ENCODE data around the gene PLEKHJ1.
A peak's percentile ranks its signal among the peaks of the same experiment; 100 is the strongest.
"Not testable (repeated sequence)": the region's sequence is repeated elsewhere in the genome, so short reads cannot be mapped to it uniquely, and the experiment has no call there.

The PLEKHJ1 gene

DNA sequence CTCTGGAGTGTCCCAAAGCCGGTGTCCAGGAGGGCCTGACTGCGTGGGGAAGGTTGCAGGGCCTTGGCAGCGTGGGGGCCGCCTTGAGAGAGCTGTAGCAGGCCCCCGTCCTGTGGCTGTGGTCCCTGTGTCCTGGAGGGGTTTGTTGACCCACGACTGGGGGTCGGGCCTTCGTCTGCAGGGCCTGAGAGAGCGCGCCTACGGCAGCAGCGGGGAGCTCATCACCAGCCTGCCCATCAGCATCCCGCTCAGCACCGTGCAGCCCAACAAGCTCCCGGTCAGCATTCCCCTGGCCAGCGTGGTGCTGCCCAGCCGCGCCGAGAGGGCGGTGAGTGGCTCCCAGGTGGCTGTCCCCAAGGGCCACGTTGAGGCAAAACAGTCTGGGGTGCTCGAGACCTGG is 18.5 kb downstream of the PLEKHJ1 start:
- no peak for DNase-seq

DNA sequence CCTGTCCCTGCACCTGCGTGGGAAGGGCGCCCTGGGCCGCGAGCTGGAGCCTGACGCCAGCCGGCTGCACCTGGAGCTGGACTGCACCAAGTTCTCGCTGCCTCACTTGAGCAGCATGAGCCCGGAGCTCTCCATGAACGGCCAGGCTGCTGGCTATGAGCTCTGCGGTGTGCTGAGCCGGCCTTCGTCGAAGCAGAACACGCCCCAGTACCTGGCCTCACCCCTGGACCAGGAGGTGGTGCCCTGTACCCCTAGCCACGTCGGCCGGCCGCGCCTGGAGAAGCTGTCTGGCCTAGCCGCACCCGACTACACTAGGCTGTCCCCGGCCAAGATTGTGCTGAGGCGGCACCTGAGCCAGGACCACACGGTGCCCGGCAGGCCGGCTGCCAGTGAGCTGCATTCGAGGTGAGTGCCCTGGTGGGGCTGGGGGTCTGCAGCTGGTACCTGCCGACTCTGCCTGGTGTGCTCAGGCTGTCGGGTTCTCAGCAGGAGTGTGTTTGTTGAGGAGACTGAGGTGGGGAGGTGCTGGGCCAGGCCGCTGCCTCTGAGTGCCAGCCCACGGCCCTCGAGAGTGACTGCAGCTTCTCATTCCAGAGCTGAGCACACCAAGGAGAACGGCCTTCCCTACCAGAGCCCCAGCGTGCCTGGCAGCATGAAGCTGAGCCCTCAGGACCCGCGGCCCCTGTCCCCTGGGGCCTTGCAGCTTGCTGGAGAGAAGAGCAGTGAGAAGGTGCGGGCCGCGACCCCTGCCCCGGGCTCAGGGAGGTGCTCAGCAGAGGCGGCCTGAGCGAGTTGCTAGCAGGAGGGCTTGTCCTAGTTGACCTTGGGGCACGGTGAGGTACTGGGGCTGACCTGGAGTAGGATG is 19.5 kb downstream of the PLEKHJ1 start:
- no peak for DNase-seq

DNA sequence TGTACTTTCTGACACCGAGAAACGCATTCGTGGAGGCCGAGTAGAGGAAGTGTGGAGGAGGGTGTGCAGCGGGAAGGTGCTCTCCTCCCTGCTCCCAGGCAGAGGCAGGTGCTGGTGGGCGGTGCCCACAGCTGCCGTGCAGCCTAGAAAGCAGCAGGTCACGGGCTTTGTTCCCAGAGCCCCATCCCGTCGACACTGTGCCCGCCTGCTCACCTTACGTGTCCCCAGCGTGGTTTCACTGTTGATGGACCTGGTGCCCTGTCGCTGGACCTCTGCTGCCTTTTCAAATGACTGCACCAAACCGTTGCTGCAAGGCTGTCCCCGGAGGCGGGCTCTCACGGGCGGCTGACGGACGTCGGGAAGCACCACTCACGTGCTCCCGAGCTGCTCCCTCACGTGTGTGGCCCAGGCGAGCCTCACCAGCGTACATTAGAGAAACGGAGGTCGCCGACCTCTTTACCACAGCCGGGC is 20.8 kb downstream of the PLEKHJ1 start:
- no peak for DNase-seq

DNA sequence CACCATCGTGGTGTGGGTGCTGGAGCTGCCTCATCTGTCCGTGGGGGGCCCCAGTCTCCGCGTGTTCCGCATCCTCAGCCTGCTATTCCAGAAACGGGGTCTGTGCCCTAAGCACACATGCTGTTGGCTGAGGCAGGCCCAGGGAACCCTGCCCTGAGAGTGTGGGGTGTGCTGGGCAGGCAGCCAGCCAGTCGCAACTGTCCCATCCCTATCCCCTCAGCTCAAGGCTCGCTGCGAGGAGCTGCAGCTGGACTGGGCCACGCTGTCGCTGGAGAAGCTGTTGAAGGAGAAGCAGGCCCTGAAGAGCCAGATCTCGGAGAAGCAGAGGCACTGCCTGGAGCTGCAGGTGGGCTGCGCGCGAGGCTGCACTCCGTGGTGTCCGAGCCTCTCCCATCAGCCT is 21.9 kb downstream of the PLEKHJ1 start:
- DNase-seq: peak in 1 of 2 donors; percentile 9

DNA sequence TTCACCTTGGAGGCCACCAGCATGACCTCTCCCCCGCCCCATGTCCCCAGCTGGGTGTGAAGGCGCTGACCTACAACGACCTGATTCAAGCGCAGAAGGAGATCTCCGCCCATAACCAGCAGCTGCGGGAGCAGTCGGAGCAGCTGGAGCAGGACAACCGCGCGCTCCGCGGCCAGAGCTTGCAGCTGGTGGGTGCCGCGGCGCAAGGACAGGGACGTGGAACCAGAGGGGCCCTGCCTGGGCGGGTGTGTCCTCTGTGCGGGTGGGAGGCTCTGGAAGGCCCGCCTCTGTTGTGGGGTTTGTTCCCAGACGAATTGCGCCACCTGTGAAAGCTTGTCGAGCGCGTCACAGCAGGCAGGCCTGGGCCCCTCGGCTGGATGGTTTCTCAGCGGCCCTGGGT is 22.3 kb downstream of the PLEKHJ1 start:
- DNase-seq: no peak

DNA sequence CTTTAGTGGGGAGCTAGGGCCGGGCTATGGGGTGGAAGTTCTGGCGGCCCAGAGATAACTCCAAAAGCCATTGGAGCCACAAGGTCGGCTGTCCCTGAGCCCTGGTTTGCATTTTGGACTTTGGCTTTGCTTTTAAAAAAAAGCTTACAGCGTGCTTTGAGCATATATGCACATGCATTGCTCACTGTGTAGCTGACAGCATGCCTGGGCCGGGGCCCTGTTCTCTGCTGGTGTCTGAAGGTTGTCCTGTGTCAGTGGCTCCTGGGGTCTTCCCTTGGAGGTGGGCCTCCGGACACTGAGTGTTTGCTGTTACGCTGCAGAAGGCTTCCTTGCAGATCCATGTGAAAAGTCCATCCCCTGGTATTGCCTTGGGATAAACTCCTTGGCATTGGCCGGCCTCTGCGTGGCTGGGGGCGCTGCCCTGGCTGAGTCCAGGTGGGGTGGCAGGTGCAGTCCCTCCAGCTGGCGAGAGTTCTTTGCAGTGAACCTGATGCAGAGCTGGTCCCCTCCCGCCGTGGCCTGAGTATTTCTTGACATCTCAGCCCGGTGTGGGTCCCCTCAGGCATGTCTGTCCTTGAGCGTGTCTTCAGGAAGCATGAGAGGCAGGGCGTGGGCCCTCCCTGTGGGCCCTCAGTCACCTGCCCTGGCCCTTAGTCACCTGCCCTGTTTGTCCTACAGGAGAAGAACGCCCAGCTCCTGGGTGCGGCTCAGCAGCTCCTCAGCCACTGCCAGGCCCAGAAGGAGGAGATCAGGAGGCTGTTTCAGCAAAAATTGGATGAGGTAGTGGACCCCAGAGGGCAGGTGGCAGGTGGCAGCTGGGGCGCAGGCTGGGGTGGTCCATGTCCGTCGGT is 23.0 kb downstream of the PLEKHJ1 start:
- DNase-seq: no peak

DNA sequence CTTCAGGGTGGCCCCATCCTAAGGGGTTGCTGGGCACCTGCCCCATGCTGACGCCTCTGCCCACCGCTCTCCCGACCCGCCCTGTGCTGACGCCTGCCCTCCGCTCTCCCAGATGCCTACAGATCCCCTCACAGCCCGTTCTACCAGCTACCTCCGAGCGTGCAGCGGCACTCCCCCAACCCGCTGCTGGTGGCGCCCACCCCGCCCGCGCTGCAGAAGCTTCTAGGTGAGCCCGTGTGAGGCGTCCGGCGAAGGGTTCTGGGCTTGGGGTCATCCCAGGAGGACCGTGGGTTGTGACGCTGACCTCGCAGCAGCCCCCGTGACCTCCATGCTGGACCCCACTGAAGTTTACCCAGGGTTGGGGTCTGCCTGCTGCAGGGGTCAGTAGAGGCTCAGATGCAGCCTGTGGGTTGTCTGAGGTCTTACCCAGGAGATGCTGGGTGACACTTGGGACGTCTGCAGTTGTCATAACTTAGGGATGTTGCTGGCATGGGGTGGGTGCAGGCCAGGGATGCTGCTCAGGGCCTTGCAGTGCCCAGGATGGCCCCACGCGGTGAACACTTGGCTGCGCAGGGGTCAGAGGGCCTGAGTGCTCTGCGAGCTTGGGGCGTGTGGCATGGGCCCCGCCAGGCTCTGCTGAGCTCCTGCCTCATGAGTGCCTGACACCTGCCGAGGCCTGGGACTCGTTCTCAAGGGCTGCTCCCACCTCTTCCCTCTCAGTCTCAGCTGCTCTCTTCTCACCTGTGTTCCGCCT is 25.0 kb downstream of the PLEKHJ1 start:
- no peak for DNase-seq

DNA sequence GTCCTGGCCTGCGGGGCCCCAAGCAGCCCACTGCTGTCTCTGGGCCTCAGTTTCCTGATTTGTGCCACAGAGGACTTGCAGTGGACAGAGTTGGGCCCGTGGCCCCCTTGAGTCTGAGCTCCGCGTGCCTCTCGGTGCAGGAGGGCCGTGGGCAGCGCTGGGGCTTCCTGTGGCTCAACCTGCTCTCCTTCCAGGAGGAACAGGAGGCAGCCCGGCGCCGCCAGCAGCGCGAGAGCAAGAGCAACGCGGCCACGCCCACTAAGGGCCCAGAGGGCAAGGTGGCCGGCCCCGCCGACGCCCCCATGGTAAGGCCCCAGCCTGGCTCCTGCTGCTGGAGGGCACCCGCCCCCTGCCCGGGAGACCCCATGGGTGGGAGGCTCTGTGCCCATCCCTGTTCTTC is 25.9 kb downstream of the PLEKHJ1 start:
- no peak for DNase-seq

DNA sequence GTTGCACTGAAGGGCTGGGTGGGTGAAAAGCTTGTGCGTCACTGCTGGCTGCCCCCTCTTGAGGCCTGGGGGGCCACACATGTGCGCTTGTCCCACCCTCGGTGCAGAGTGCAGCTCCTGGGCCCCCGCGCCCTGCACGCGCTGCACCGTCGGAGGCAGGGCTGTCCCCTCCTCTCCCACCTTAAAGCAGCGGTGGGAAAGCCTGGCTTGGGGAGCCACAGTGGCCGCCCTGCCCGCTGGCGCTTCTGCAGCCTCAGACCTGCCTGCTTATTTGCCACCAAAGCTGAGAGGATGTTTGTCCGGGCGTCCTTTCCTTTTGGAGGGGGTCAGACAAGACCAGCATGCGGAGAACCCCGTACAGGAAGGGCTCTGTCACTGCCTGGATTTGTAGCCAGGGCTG is 26.7 kb downstream of the PLEKHJ1 start:
- DNase-seq: no peak

DNA sequence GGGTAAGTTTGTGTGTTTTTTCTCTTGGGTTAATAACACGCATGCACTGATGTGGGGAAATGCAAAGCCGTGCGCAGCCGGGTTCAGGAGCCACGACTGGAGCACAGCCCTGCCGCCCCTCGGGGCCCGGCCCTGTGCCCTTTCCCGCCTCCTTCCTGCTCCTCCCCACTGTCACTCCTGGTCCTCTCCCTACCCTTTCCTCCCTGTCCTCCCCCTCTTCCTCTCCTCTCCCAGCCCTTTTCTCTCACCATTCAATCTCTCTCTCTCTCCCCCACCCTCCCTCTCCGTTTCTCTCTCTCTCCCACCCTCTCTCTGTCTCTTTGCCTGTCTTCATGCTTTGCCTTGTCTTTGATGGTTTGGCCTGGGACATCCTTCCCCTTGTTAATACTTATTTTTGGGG is 27.2 kb downstream of the PLEKHJ1 start:
- no peak for DNase-seq

DNA sequence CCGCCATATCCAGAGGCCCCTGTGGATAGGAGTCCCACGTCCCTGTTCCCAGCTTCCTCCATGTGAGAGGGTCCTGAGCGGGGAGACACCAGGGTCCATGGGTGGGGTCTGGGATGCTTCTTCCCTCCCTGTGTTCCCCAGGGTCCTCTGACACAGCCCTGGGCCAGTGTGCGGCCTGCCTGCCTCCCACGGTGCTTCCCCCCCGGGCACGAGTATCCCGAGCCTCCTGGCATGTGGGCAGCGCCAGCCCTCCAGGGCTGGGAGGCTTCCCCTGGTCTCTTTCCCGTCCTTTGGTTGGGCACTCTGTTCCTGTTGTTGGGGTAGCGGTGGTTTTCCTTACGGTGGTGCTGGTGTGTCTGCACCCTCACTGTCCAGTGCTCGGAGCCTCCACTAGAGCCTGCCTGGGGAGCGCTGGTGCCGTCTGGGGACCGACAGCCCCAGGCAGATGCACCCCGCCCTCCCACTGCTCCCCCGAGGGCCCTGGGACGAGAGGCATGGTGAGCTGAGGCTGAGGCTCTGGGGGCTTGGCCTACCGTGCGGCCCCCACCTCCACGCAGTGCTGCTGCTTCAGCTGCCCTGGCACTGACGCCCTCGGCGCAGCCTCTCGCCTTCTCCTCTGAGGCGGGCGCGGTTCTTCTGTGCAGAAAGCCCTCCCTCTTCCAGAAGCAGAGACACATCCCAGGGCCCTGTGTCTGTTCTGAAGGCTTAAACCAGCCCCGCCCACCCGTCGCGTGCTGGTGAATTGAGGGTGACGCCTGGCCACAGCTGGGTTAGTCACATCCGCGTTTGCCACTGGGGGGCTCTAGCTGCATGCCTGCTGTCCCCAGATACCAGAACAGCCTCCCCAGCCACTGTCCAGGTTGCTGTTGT is 27.9 kb downstream of the PLEKHJ1 start:
- DNase-seq: no peak

DNA sequence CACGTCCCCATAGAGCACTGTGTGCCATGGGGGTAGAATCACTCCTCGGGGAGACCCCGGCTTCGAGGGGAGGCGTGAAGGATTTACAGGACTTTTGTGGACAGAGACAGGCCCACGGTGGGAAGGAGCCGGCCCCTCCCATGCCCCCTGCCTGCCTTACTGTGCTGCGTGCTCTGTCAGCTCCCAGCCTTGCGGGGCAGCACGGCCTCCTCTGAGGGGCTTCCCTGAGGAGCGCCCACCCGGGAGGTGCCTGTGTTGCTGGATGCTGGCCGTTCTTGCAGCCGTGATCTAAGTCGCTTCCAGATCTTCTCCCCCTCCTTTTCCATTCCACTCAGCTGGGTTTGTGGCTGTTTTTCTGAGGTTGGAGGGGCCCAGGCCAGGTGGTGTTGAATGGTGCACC is 29.1 kb downstream of the PLEKHJ1 start:
- DNase-seq: no peak

DNA sequence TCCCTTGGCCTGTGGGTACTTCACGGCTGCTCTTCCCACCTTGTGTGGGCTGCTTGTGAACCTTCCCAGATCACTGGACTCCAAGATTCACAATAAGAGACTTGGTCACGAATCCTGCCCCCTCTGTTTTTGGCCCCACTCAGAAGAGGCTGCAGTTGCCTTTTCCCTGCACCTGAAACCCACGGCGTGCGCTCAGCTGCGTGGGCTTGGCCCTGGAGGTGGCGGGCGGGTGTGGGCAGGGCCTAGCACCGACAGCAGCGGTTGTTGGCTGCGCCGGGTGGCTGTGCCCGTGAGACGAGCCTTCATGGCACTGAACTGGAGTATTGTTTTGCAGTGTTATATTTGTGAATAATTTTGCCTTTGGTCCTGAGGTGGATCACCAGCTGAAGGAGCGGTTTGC is 33.8 kb downstream of the PLEKHJ1 start:
- DNase-seq: no peak

DNA sequence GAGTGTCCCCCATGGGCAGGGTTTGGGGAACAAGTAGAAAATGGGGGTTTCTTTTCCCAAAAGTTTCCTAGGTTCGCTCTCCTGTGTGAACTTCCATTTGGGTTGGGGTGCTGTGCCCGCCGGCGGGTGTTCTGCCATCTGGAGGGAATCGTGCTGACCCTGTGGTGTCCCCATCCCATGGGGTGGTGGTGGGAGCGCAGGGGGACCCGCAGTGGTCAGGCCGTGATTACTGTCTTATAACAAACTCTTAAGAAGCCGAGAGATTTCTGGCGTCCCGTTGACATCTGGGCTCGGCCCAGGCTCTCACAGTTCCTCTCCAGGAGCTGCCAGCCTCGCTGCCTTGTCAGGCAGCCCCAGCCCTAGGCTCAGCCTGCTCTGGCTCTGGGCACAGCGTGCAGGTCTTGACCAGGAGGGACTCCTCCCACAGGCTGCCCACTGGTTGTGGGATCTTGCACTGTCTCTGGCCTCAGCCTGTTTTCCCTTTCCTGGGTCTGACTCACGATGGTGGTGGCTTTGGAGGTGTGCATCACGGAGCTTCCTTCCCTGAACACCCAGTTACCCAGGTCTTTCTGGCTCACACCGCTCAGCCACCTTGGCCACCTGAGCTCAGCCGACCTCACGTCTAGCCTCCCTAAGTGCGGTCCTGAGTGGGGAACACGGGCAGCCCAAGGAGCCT is 34.5 kb downstream of the PLEKHJ1 start:
- no peak for DNase-seq

DNA sequence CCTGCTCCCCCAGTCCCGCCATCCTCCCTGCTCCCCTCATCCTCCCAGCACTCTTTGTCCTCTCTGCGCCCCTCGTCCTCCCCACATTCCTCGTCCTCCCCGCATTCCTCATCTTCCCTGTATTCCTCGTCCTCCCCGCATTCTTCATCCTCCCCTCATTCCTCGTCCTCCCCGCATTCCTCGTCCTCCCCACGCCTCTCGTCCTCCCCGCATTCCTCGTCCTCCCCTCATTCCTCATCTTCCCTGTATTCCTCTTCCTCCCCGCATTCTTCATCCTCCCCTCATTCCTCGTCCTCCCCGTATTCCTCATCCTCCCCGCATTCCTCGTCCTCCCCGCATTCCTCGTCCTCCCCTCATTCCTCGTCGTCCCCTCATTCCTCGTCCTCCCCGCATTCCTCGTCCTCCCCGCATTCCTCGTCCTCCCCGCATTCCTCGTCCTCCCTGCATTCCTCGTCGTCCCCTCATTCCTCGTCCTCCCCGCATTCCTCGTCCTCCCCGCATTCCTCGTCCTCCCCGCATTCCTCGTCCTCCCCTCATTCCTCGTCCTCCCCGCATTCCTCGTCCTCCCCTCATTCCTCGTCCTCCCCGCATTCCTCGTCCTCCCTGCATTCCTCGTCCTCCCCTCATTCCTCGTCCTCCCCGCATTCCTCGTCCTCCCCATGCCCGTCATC is 35.4 kb downstream of the PLEKHJ1 start:
- not testable (repeated sequence) for DNase-seq

DNA sequence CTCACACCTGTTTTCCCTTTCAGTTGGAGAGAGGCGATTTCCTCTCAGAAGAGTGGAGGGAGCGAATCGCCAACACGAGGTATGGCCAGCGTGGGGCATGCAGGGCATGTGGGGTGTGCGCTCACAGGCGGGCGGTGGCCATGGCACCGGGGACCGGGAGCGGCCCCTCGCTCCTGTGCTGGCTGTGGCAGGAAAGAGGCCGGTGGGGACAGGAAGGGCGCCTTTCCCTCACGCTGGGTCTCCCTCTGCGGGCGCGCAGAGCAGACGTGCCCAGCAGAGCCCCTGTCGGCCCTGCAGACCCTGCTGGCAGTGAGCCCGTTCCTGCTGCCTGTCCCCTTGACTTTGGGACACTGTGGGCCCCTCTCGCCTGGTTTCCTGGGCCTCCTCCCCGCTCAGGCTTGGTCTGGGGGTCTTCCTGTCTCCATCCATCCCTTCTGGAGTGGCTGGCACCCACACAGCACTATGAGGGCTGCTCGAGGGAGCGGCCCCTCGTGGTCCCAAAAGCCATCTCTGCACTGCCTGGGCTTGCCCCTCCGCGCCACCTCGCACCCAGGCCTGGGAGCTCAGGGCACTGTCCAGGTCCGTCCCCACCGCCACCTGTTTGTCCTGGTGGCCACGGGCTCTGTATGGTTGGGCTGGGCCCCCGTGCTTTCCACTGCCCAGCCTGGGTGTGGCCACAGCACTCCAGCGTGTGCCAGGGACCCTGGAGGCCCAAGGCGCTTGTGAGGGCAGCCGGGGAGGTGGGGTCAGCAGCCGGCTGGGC is 36.1 kb downstream of the PLEKHJ1 start:
- no peak for DNase-seq

DNA sequence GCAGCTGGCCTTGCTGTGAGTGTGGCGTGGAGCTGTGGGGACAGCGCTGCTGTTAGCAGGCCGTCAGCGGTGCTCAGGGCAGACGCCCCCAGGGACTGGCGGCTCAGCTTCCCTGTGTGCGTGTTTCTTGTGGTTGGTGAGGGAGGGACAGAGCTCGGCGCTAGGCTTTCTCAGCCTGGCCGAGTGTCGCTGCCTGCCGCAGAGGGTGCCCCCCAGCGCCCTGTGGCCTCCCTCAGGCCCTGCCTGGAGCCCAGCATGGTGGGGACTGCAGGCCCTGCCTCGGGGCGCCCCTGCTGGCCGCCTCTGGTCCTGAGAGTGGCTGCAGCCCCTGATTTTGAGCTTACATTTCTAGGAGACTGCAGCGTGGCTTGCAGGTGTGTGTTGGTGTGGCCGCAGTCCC is 36.9 kb downstream of the PLEKHJ1 start:
- DNase-seq: no peak

DNA sequence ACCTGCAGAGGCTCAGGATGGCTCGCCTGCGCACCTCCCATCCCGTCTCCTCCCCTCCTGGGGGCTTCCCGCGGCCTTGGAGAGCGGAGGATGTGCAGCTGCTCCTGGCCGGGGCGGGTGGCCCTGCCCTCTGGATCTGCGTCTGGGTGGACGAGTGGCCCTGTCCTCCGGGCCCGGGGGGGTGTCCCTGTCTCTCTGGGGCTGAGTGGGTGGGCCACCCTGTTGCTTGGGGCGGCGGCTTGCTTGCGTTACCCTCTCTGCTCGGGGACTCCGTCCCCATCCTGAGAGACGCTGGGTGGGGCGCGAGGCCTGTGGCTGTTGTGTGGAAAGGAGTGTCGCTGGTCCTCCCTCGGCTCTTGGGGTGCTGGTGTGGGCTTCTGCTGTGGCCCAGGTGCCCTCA is 37.8 kb downstream of the PLEKHJ1 start:
- DNase-seq: no peak

DNA sequence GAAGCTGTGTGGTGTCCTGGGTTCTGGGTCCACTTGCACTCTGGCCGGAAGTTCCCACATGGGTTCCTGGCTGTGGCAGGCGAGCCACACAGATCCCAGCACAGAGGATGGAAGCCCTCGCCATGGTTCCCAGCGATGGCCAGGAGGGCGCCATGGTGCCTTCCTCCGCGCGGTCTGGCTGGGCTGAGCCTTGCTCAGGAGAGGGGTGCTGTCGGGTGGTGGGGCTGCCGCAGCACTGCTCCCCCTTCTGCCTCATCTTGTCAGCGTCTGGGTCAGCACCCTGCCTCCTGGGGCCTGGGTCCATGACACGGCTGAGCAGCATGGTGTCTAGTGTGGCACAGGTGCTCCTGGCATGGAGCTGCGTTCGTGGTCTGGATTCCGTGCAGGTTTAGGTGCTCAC is 38.9 kb downstream of the PLEKHJ1 start:
- no peak for DNase-seq

DNA sequence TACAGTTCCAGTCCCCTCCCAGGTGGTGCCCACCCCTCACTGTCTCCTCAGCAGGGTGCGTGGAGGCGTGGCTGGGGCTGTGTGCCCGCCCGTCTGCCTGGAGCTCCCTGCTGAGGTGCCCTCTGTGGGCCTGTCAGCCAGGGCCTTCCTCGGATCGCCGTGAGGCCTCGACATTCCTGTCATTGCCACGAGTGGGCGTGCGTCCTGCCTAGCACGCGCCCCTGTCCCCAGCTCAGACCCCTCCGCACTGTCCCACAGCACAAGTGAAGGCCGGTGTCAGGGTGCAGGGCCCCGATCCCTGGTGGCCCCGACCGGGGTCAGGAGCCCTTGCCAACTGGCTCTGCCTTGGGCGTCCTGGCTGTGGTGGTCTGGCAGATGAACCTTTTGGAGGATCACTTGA is 40.2 kb downstream of the PLEKHJ1 start:
- DNase-seq: no peak

All from hippocampal formation (tissue), 2 donors.